ENCODE data around the gene MANEAL. TPM values are rescaled to one million over a fixed set of nuclear protein-coding genes. Genes with fewer than 3 reads are reported as not detected.
A peak's percentile ranks its signal among the peaks of the same experiment; 100 is the strongest.

Gene MANEAL
- polyA plus RNA-seq, 3 donors, result 0.24 to 0.56 TPM; not detected in 1

DNA sequence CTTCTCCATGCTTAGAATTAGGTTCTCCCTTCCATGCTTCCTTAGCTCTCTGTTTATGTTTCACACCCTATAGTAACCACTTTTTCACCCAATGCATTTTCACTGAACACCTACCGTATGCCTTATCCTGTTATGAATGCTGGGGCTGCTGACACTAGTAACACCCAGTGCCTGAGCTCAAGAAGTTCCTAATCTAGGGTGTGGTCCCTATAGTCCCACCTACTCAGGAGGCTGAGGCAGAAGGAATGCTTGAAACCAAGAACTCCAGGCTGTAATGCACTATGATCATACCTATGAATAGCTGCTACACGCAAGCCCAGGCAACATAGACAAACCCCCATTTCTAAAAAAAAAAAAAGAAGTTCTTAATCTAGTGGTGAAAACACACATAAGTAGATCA lies 34.2 kb upstream of the MANEAL start:
- H3K27me3 Mint-ChIP-seq (ENCODE audit: low read depth in 3 of 3), result peaks cover 49 to 52% (median 50%) of the 10 kb centered on the region in 3 donors
- H3K27ac Mint-ChIP-seq, result no peak overlapping the region

DNA sequence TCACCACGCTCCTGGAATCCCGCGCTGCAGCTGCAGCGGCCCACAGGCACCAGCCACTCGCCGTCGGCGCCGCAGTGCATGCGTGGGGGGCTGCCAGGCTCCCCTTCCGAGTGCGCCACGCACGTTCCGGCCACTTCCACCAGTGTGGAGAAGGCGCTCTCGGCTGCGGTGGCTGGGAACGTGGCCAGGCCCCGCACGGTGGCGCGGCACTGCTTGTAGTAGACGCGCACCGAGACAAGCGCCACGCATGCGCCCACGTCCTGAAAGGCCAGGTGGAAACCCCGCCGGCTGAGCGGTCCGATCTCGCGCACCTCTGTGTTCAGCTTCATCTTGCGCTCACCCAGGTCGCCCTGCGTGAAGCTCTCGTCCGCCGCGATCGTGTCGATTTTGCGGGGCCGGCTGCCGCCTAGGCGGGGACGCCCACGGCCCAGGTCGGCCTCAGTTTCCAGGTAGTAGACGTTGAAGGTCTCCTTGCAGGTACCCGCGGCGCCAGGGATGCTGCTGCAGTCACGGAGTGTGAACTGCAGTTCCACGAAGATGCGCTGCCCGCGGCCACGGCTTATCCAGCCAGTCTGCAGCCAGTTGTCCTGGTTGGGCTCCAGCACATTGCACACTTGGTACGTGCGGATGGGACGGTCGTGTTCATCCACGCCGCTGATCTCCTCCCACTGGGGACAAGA lies 32.1 kb upstream of the MANEAL start:
- intact Hi-C loops (cut with micrococcal nuclease), result no loop called here
- WGBS (ENCODE audit: insufficient coverage), result 62% methylated on average over 68 of the region's 68 CpGs
- Histone ChIP-seq H3K4me1 (ENCODE audit: control insufficient read depth in 1 of 2, insufficient read depth in 2 of 2, low read length in 2 of 2) (no peaks in the 10 kb centered on the region), H3K4me3 (replicated peaks in 1 of 3; ENCODE audit: low read depth in 2 of 3, low read length in 3 of 3) (no peak overlapping the region), H3K79me2 (ENCODE audit: insufficient read depth, low read length) (no peaks in the 10 kb centered on the region), H3K4me2 (replicated peaks; ENCODE audit: extremely low read depth, low read length, poor library complexity, severe bottlenecking) (no peak overlapping the region), H3K9me3 (replicated peaks in 1 of 2; ENCODE audit: control insufficient read depth in 1 of 2, insufficient read depth in 1 of 2, low read length in 2 of 2) (peaks cover 0 to 28% of the 10 kb centered on the region in 2 donors), H2AFZ (ENCODE audit: insufficient read depth, low read depth, low read length, poor library complexity, severe bottlenecking) (no peak overlapping the region), H3K27me3 (ENCODE audit: control insufficient read depth in 2 of 2, insufficient read depth in 2 of 2, low read length in 2 of 2) (peaks cover 32 to 88% of the 10 kb centered on the region in 2 donors), H3K36me3 (replicated peaks in 1 of 2; ENCODE audit: control insufficient read depth in 1 of 2, insufficient read depth in 2 of 2, low read length in 2 of 2) (no peaks in the 10 kb centered on the region), H4K20me1 (ENCODE audit: insufficient read depth, low read length) (no peaks in the 10 kb centered on the region), H3K9ac (ENCODE audit: insufficient read depth, low read length, poor library complexity, severe bottlenecking) (no peak overlapping the region), H3K27ac (ENCODE audit: low read depth in 1 of 2, low read length in 2 of 2) (no peak overlapping the region)
- Mint-ChIP-seq H3K27ac (no peak overlapping the region), H3K36me3 (peaks cover 0 to 5% of the 10 kb centered on the region in 2 donors), H3K4me1 (peaks cover 5% of the 10 kb centered on the region), H3K9me3 (peaks cover 8 to 27% (median 12%) of the 10 kb centered on the region in 7 donors), H3K27me3 (ENCODE audit: low read depth in 3 of 3) (peaks cover 52 to 58% (median 54%) of the 10 kb centered on the region in 3 donors), H3K4me3 (peak overlapping the region in 1 of 2 donors; percentile 40)
- DNase-seq, result no peak
- TF ChIP-seq, protein P1, sequence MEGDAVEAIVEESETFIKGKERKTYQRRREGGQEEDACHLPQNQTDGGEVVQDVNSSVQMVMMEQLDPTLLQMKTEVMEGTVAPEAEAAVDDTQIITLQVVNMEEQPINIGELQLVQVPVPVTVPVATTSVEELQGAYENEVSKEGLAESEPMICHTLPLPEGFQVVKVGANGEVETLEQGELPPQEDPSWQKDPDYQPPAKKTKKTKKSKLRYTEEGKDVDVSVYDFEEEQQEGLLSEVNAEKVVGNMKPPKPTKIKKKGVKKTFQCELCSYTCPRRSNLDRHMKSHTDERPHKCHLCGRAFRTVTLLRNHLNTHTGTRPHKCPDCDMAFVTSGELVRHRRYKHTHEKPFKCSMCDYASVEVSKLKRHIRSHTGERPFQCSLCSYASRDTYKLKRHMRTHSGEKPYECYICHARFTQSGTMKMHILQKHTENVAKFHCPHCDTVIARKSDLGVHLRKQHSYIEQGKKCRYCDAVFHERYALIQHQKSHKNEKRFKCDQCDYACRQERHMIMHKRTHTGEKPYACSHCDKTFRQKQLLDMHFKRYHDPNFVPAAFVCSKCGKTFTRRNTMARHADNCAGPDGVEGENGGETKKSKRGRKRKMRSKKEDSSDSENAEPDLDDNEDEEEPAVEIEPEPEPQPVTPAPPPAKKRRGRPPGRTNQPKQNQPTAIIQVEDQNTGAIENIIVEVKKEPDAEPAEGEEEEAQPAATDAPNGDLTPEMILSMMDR (IDR thresholded peaks at IDR 0.05), result no peak

More for the DNA sequence above, 34.2 kb upstream of the MANEAL start:
- H3K4me1 Mint-ChIP-seq, result peaks cover 2% of the 10 kb centered on the region
- no peaks in the 10 kb centered on the region for H3K36me3 Mint-ChIP-seq
- H3K27ac ChIP-seq (ENCODE audit: low read depth in 1 of 2, low read length in 2 of 2), result no peak overlapping the region
- H2AFZ ChIP-seq (ENCODE audit: insufficient read depth, low read depth, low read length, poor library complexity, severe bottlenecking), result no peak overlapping the region
- no peak overlapping the region for H3K4me2 ChIP-seq (replicated peaks; ENCODE audit: extremely low read depth, low read length, poor library complexity, severe bottlenecking)
- peaks cover 19 to 87% of the 10 kb centered on the region in 2 donors for H3K27me3 ChIP-seq (ENCODE audit: control insufficient read depth in 2 of 2, insufficient read depth in 2 of 2, low read length in 2 of 2)
- no peaks in the 10 kb centered on the region for H3K36me3 ChIP-seq (replicated peaks in 1 of 2; ENCODE audit: control insufficient read depth in 1 of 2, insufficient read depth in 2 of 2, low read length in 2 of 2)
- no peaks in the 10 kb centered on the region for H3K4me1 ChIP-seq (ENCODE audit: control insufficient read depth in 1 of 2, insufficient read depth in 2 of 2, low read length in 2 of 2)
- intact Hi-C loops (cut with micrococcal nuclease), result no loop called here
- no peak for DNase-seq
- H4K20me1 ChIP-seq (ENCODE audit: insufficient read depth, low read length), result no peaks in the 10 kb centered on the region
- peaks cover 3 to 12% (median 3%) of the 10 kb centered on the region in 7 donors for H3K9me3 Mint-ChIP-seq
- no peaks in the 10 kb centered on the region for H3K79me2 ChIP-seq (ENCODE audit: insufficient read depth, low read length)
- no peak overlapping the region for H3K4me3 Mint-ChIP-seq
- TF ChIP-seq, protein P1 (IDR thresholded peaks at IDR 0.05), result no peak
- peaks cover 0 to 7% of the 10 kb centered on the region in 2 donors for H3K9me3 ChIP-seq (replicated peaks in 1 of 2; ENCODE audit: control insufficient read depth in 1 of 2, insufficient read depth in 1 of 2, low read length in 2 of 2)
- H3K9ac ChIP-seq (ENCODE audit: insufficient read depth, low read length, poor library complexity, severe bottlenecking), result no peak overlapping the region
- no CpG with 5 or more reads among the region's 2 CpGs for WGBS (ENCODE audit: insufficient coverage)
- H3K4me3 ChIP-seq (replicated peaks in 1 of 3; ENCODE audit: low read depth in 2 of 3, low read length in 3 of 3), result no peak overlapping the region
